AG08396 (cell line): ENCODE measurements around the gene TAP1.

Source experiments
- DNase-seq: peaks from one replicate; pipeline ENCODE4 v3.0.0; 2012; ENCODE audit warnings: low spot score, mixed read lengths

TAP1 gene

GRCh38 chr6:32803416-32803815 is 50.1 kb downstream of the TAP1 start:
- no peak for DNase-seq

GRCh38 chr6:32799740-32800139 is 53.8 kb downstream of the TAP1 start:
- DNase-seq: no peak

- DNase-seq: no peak
These were observed 54.3 kb downstream of the TAP1 start for GRCh38 chr6:32799168-32799567.

GRCh38 chr6:32796848-32797776 is 56.4 kb downstream of the TAP1 start:
- DNase-seq: peak; percentile 64
